GM04503 (cell line): ENCODE measurements around the gene VN1R4.
"Not testable (repeated sequence)": the region's sequence is repeated elsewhere in the genome, so short reads cannot be mapped to it uniquely, and the experiment has no call there.

Experiments
- DNase-seq: peaks from one replicate; pipeline ENCODE4 v3.0.0-alpha.2; 2012; ENCODE audit warnings: low read depth

Gene VN1R4, protein sequence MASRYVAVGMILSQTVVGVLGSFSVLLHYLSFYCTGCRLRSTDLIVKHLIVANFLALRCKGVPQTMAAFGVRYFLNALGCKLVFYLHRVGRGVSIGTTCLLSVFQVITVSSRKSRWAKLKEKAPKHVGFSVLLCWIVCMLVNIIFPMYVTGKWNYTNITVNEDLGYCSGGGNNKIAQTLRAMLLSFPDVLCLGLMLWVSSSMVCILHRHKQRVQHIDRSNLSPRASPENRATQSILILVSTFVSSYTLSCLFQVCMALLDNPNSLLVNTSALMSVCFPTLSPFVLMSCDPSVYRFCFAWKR

GRCh38 chr19:53267623-53268022, at the start of gene VN1R4:
VN1R4 (minus strand) TSS chr19:53267723; CDS start chr19:53267665, 58 bp downstream.
- not testable (repeated sequence) for DNase-seq

- no peak for DNase-seq
Measured at GRCh38 chr19:53311897-53312296, 44.4 kb upstream of the VN1R4 start.

GRCh38 chr19:53311044-53311443, 43.5 kb upstream of the VN1R4 start:
- DNase-seq: no peak

GRCh38 chr19:53308339-53308811, 40.9 kb upstream of the VN1R4 start:
- DNase-seq: no peak

DNA sequence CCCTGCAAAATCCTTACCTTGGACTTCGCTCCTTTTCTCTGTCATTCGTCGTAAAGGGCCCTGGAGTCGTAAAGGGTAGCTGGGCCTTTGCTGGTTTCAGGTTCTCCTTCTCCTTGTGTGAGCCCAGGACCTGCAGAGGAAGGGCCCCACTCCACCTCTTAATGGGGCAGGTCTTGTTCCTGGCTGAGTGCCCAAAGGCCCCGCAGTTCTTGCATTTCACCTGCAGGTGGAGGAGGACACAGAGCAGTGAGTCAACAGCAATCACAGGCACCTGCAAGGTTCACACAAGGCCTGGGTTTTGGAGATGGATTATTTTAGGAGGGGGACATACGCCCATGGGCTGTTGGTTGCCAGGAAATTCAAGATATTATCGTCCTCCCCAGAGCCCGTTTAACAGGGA, 33.8 kb upstream of the VN1R4 start:
- not testable (repeated sequence) for DNase-seq

DNA sequence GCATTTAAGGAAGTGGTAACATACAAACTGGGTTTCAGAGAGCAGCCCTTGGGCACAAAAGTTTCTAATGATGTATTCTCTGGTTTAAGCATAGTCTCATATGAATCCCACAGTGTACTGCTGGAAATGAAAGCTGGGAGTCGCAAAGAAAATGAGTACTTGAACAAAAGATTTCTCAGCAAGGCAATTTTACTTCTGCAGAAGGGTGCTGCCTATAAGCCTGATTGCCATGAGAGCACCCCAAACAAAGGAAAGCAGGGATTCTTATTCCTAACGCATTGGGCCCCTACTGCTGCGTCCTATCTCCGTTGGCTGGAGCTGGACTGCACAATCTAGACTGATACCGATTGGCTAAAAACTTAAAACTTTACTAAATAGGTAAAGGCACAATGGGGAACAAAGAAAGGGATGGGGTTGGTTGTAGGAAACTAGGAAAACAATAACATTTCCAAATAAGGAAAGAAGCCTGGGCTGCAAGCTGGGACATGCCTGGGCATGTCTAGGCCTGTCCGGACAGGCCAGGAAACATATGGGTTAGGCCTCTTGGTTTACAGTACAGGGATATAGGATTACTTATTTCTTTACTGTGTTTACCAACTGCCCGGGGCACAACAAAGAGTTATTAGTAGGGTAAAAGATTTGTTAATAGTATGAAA, 27.4 kb upstream of the VN1R4 start:
- DNase-seq: no peak

DNA sequence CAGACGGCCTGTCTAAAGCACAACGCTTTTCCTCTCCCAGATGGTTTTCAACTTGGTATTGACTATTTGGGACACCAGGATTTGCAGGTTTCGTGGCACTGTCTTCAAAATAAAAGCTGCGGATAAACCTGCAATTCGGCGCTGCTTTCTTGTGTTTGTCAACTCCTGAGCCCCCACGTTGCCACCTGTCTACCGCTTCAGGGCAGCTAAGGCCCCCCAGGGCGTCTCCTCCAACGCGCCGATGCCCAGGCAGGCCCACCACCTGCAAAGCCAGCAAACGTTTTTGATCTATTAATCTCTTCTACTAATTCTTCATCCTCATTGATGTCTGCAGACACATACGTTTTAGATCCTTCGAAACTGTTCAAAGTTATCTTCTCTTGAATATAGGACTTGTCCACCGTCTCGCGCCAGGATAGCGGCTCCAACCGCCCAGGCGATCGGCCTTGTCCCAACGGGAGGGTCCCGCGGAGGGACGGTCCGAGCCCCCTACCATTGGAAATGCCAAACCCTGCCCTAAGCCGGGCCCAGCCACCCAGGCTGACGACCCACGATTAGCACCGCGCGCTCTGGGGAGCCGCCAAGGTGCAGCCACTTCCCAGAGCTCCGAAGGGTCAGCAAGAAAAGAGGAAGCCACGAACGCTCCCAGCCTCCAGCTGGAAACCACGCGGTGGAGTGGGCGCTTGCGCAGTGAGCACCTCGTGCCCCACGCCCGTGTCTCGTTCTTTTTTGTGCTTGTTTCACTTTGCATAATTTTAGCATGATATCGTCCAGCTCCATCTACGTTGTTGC, 23.4 kb upstream of the VN1R4 start:
- DNase-seq: no peak

GRCh38 chr19:53285087-53285486, 17.6 kb upstream of the VN1R4 start:
- no peak for DNase-seq

DNA sequence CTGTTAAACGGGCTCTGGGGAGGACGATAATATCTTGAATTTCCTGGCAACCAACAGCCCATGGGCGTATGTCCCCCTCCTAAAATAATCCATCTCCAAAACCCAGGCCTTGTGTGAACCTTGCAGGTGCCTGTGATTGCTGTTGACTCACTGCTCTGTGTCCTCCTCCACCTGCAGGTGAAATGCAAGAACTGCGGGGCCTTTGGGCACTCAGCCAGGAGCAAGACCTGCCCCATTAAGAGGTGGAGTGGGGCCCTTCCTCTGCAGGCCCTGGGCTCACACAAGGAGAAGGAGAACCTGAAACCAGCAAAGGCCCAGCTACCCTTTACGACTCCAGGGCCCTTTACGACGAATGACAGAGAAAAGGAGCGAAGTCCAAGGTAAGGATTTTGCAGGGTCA, 14.4 kb upstream of the VN1R4 start:
- not testable (repeated sequence) for DNase-seq

- DNase-seq: no peak
Measured at GRCh38 chr19:53275480-53275879, 8.0 kb upstream of the VN1R4 start.

DNA sequence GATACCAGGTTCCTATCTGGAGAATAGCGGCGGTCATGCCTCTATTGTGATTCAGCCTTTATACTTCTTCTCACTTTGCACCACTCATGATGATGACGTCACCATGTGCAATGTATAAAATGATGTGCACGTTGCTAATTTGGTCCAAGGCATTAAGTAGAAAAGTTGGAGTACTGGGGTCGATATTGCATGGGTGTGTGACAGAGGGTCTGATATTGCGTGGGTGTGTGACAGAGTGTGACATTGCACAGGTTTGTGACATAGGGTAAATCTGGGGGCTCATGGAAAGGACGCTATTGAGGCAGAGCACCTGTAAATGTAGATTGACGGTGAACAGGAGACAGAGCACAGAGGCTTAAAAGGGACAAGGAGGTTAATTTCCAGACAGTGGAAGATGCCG, 4.5 kb upstream of the VN1R4 start:
- DNase-seq: no peak

DNA sequence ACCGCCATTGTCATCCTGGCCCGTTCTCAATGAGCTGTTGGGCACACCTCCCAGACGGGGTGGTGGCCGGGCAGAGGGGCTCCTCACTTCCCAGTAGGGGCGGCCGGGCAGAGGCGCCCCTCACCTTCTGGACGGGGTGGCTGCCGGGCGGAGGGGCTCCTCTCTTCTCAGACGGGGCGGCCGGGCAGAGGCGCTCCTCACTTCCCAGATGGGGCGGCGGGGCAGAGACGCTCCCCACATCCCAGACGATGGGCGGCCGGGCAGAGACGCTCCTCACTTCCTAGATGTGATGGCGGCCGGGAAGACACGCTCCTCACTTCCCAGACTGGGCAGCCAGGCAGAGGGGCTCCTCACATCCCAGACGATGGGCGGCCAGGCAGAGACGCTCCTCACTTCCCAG, 2.3 kb upstream of the VN1R4 start:
- DNase-seq: not testable (repeated sequence)

DNA sequence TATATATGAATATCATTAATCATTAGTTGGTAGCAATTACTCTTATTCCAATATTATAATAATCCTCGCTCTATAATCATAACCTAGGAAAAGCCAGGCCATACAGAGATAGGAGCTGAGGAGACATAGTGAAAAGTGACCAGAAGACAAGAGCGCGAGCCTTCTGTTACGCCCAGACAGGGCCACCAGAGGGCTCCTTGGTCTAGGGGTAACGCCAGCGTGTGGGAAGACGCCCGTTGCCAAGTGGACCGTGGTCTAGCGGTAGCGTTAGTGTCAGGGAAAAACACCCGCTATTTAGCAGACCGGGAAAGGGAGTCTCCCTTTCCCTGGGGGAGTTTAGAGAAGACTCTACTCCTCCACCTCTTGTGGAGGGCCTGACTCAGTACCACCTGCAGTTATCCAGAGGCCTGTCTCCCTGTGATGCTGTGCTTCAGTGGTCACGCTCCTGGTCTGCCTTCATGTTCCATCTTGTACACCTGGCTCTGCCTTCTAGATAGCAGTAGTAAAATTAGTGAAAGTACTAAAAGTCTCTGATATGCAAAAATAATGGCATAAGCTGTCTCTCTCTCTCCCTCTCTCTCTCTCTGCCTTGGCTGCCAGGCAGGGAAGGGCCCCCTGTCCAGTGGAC, 9.7 kb downstream of the VN1R4 start, which contains the start of gene VN1R2:
TSS of gene VN1R2 (plus strand) at position 578 of the 628 bp plus-strand sequence. CDS start 84 bp downstream, outside the sequence.
- DNase-seq: not testable (repeated sequence)

DNA sequence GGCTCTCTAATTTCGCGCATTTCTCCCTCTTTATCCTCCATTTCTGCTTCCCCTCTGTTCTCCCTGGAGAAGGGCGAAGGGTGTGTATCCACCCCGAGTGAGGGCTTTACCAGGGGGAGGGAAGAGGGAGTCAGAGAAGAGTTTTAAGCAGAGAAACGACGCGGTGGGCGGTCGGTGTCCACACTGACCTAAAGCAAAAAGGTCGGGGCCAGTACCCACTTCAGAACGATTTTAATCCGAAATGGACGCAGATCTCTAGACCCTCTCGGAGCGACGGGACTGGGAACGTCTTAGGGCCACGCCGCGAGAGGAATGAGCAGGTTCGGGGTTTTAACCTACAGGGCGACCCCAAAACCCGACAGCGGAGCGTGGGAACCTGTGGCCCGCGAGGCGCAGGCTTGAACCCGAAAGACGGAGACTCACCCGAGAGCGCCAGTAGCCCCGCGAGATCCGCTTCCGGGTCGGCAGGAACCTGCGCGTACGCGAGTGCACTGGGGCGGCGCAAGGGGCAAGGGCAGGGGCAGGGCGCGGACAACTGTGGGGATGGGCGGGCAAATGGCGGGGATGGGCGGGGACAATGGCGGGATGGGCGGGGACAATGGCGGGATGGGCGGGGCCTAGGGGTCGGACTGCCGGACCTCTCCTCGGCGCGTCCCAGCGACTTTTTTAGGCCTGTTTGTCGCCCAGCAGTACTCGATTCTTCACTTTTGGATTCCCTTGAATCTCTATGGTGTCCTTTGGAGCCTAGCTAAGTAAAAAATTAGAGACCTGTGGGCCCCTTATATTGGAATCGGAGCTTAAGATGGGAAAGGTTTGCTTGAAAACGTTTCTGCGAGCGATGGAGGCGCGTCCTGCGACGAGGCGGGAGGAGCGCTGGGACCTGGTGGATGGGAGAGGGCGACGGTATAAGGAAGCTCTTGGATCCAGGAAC, 12.8 kb downstream of the VN1R4 start, which contains the start of gene ZNF677:
TSS of gene ZNF677 (minus strand) at position 463 of the 931 bp plus-strand sequence. CDS start 3,323 bp downstream, outside the sequence.
- peak; percentile 29 for DNase-seq

DNA sequence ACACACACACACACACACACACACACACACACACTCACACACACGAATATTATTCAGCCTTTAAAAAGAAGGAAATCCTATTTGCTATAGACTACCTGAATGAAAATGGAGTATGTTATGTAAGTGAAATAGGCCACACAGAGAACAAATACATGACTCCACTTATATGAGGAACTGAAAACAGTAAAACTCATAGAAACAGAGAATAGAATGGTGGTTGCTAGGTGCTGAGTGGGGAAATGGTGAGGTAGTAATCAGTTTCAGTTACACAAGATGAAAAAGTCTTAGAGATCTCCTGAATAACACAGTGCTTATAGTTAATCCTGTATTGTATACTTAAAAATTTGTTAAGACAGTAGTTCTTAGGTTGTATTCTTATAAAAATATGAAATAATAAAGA, 21.0 kb downstream of the VN1R4 start:
- DNase-seq: no peak

GRCh38 chr19:53237114-53237777, 30.3 kb downstream of the VN1R4 start:
- DNase-seq: no peak

GRCh38 chr19:53224606-53225005, 42.9 kb downstream of the VN1R4 start:
- no peak for DNase-seq

- not testable (repeated sequence) for DNase-seq
Measured at GRCh38 chr19:53222716-53223115, 44.8 kb downstream of the VN1R4 start.
